ENCODE data around the gene SPNS2. TPM values are rescaled to one million over a fixed set of nuclear protein-coding genes. Genes with fewer than 3 reads are reported as not detected.

Gene SPNS2
- polyA plus RNA-seq, 1 donor (not counting 4 experiments of a cell fraction or from before 2014, with no cell fraction given) = 0.10 TPM

DNA sequence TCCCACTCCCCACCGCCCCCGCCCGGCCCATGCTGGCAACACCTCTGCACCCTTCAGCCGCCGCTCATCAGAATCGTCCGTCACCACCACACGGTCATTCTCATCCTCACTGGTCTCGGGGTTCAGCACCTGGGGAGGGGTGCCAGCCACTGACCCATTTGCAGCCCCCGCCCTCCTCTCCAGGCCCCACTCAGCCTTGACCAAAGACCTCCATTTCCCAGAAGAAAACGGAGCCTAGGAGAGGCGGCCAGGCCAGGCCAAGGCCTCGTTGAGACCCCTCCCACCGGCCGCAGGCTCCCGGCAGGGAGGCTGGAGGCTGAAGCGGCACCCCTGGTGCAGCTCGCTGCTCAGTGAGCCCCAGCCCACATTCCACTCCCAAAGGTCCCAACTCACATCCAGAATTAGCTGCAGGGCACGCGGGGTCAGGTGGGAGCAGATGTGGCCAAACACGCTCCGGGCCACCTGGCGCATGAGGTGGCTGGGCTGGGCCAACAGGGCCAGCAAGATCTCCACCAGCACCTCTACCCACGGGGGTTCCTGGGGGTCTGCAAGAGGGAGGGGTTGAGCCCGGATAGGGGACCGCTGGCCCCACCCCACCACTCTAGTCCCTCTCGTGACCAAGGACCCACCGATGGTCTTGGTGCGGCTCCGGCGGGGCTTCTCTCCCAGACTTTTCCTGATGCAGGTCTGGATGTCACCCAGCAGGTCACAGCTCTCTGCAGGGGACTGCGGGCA lies 46.7 kb downstream of the SPNS2 start:
- FAIRE-seq (no peak), DNase-seq (ENCODE audit: low read depth, low spot score) (no peak)
- Histone ChIP-seq H3K9me3 (ENCODE audit: control insufficient read depth, low read depth, low read length) (no peaks in the 10 kb centered on the region), H3K4me1 (ENCODE audit: control insufficient read depth, extremely low read depth, insufficient read depth, low read length) (peaks cover 19% of the 10 kb centered on the region), H3K79me2 (ENCODE audit: control insufficient read depth, insufficient read depth, low read length) (peaks cover 1% of the 10 kb centered on the region), H3K27me3 (ENCODE audit: control insufficient read depth, extremely low read depth, insufficient read depth, low read length) (no peaks in the 10 kb centered on the region), H3K36me3 (ENCODE audit: control insufficient read depth in 2 of 2, extremely low read depth in 1 of 2, insufficient read depth in 2 of 2, low read length in 2 of 2) (peaks cover 51 to 63% of the 10 kb centered on the region in 2 experiments), H3K4me3 (ENCODE audit: control insufficient read depth in 2 of 3, extremely low read depth in 1 of 3, insufficient read depth in 2 of 3, low read depth in 1 of 3, low read length in 3 of 3) (no peak overlapping the region), H2AFZ (ENCODE audit: control insufficient read depth, low read length) (no peak overlapping the region), H3K27ac (ENCODE audit: control insufficient read depth, insufficient read depth, low read length) (no peak overlapping the region), H3K4me2 (ENCODE audit: control insufficient read depth, extremely low read depth, insufficient read depth, low read depth, low read length) (no peak overlapping the region), H3K9me1 (ENCODE audit: control insufficient read depth, extremely low read depth, insufficient read depth, low read length) (no peaks in the 10 kb centered on the region), H3K9ac (ENCODE audit: control insufficient read depth, extremely low read depth, insufficient read depth, low read length) (no peak overlapping the region), H4K20me1 (ENCODE audit: control insufficient read depth, extremely low read depth, insufficient read depth, low read length) (peaks cover 16% of the 10 kb centered on the region)
- no peak for TF ChIP-seq CTCF (optimal IDR thresholded peaks at IDR 0.05 in 1 of 3, IDR thresholded peaks at IDR 0.05 in 1 of 3, conservative IDR thresholded peaks at IDR 0.05 in 1 of 3; ENCODE audit: extremely low read depth in 1 of 3, insufficient read depth in 2 of 3, low read length in 3 of 3)
- TF ChIP-seq EZH2 (IDR thresholded peaks at IDR 0.05; ENCODE audit: low read length) = no peak
- dilution Hi-C loops (cut with MboI; ENCODE audit: extremely low pct_ligation_motif_present, low sequenced_read_pairs) = no loop called here

GRCh38 chr17:4547118-4547906 lies 48.6 kb downstream of the SPNS2 start:
- Histone ChIP-seq H3K4me1 (ENCODE audit: control insufficient read depth, extremely low read depth, insufficient read depth, low read length) (peaks cover 19% of the 10 kb centered on the region), H4K20me1 (ENCODE audit: control insufficient read depth, extremely low read depth, insufficient read depth, low read length) (peaks cover 14% of the 10 kb centered on the region), H3K9me3 (ENCODE audit: control insufficient read depth, low read depth, low read length) (no peaks in the 10 kb centered on the region), H3K9me1 (ENCODE audit: control insufficient read depth, extremely low read depth, insufficient read depth, low read length) (no peaks in the 10 kb centered on the region), H3K9ac (ENCODE audit: control insufficient read depth, extremely low read depth, insufficient read depth, low read length) (no peak overlapping the region), H3K27me3 (ENCODE audit: control insufficient read depth, extremely low read depth, insufficient read depth, low read length) (no peaks in the 10 kb centered on the region), H3K4me3 (ENCODE audit: control insufficient read depth in 2 of 3, extremely low read depth in 1 of 3, insufficient read depth in 2 of 3, low read depth in 1 of 3, low read length in 3 of 3) (no peak overlapping the region), H3K36me3 (ENCODE audit: control insufficient read depth in 2 of 2, extremely low read depth in 1 of 2, insufficient read depth in 2 of 2, low read length in 2 of 2) (peaks cover 55 to 67% of the 10 kb centered on the region in 2 experiments), H3K27ac (ENCODE audit: control insufficient read depth, insufficient read depth, low read length) (no peak overlapping the region), H3K79me2 (ENCODE audit: control insufficient read depth, insufficient read depth, low read length) (peaks cover 7% of the 10 kb centered on the region), H2AFZ (ENCODE audit: control insufficient read depth, low read length) (no peak overlapping the region), H3K4me2 (ENCODE audit: control insufficient read depth, extremely low read depth, insufficient read depth, low read depth, low read length) (no peak overlapping the region)
- FAIRE-seq = no peak
- TF ChIP-seq EZH2 (IDR thresholded peaks at IDR 0.05; ENCODE audit: low read length) (no peak), CTCF (optimal IDR thresholded peaks at IDR 0.05 in 1 of 3, IDR thresholded peaks at IDR 0.05 in 1 of 3, conservative IDR thresholded peaks at IDR 0.05 in 1 of 3; ENCODE audit: extremely low read depth in 1 of 3, insufficient read depth in 2 of 3, low read length in 3 of 3) (no peak)
- dilution Hi-C loops (cut with MboI; ENCODE audit: extremely low pct_ligation_motif_present, low sequenced_read_pairs) = no loop called here
- no peak for DNase-seq (ENCODE audit: low read depth, low spot score)
